Globus pallidus (tissue), 1 donor: Measurements from ENCODE around the gene MGLL.

Source experiments
- DNase-seq: peaks from one replicate; pipeline ENCODE4 v3.0.0-alpha.2; 2015; ENCODE audit warnings: low spot score

MGLL gene

DNA sequence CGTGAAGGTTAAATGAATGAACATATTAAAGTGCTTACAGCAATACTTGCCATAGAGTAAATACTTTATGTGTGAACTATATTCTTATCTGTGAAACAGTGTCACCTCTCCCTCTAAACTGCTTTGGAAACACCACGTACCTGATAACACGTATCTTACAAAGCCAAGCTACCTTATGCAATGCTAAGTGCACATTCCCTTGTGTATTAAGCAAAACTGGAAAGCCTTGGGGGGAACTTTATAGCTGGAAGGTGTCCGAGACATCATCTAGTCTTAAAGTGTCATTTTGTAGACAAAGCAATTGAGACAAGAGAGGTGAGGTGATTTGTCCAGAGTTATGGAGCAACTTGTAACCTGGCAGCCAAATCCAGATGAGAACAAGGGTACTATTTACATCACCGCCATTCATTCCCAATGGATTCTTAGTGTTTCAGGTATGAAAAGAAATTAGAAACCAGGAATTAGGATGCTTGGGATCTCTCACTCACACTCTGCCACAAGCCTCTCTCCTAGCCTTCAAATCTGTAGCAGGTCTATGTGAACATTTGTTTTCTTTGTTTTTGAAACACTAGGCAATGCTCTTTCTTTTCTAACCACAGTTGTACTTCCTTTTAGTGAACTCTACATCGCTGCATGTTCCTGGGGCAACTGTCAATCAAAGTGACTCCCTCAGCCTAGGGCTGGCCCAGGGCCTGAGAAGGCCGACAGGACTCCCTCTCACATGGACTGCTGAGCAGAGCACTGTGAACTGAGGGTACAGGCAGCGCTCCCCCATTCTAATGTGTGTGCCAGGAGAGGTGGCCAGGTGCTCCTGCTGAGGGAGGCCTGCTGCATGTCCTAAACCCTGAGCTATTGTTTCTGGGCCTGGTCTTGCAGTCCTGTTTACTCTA lies 13.9 kb upstream of the MGLL start:
- no peak for DNase-seq

DNA sequence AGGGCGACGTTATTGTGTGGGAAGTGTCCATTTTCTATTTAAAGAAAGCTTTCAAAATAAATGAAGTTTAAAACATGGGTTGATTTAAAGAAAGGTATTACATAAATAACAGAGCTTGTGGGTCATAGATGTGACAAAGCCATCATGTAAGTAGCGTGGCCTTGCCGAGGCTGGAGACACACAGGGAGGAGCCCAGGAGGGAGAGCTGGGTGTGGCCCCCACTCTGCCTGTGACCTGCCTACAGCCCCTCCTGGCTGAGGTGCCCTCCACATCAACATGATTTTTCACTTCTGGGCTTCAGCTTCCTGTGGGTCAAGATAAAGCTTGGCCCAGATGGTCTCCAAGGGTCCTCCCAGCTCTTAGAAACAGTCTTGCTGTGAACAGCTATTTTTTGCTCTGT lies 12.5 kb upstream of the MGLL start:
- no peak for DNase-seq

DNA sequence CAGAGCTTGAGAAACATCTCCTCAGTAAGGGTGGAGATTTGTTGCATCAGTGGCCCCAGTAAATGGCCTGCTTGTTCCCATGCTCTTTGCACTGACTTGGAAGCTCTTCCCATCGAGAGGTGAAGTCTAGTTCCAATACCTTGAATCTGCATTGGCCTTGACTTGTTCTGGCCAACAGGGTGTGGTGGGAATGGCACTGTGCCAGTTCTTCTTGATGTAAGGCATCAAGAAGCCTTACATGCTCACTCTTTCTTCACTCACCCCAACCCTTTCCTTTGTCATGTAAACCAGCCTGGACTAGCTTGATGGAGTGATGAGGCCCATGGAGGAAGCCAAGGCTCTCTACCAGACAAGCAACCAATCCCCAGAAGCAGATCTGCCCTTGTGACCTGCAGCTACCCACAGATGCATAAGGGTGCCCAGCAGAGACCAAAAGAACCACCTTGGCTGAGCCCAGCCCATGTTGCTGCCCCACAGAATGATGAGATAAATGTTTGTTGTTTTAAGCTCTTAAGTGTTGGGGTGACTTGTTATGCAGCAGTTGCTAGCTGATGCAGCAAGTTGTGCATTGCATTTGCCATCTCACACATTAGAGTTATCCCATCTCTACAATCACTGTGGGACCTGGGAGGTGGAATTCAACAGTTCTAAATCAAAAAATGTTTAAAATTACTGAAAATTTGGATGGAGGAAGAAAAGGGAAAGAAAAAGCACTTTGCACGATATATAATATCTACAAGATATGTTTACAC lies 11.1 kb upstream of the MGLL start:
- no peak for DNase-seq

DNA sequence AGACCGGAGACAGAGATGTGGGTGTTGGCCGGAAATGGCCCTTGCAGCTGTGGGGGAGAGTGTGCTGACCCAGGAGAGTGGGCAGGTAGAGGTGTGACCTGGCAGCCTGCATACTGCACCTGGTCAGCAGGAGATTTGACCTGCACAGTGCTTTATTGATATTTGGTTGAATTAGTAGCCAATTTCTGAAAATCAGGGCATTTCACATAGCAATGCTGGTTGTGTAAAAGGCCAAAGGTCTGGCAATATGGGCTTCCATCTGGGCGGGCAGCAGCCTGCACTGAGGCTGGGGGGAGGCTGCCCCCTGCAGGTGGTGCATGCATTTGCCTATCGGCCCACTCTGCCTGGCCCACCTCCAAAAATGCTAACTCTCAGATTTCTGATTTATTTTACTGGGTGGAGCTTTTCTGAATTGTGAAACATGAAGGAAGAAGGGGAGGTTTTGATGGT lies 9.4 kb upstream of the MGLL start:
- no peak for DNase-seq

DNA sequence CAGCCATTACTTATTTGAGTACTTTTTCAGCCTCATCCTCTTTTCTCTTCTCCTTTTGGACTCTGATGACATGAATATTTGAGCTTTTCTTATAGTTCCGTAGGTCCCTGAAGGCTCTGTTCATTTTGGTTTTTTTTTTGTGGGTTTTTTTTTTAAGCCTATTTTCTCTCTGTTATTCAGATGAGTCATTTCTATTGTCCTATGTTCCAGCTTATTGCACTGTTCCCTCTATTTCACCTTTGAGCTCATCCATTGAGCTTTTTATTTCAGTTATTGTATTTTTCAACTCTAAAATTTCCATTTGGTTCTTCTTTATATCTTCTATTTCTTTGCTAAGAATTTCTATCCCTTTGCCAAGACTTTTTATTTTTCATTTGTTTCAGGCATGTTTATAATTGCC lies 7.2 kb upstream of the MGLL start:
- DNase-seq = no peak

DNA sequence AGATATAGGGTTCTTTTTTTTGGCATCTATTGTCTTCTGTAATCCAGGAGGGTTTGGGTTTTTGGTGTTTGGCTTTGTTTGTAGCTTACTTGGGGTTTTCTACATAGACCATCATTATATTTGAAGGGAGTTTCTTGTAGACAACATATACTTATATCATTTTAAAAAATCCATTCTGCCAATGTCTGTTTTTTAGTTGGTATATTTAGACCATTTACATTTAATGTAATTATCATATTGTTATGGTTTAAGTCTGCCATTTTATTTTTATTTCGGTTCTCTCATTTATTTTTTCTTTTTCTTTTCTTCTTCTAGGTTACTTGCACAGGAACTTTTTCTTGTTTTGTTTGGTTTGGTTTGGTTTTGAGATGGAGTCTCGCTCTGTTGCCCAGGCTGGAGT lies 5.5 kb upstream of the MGLL start:
- no peak for DNase-seq

DNA sequence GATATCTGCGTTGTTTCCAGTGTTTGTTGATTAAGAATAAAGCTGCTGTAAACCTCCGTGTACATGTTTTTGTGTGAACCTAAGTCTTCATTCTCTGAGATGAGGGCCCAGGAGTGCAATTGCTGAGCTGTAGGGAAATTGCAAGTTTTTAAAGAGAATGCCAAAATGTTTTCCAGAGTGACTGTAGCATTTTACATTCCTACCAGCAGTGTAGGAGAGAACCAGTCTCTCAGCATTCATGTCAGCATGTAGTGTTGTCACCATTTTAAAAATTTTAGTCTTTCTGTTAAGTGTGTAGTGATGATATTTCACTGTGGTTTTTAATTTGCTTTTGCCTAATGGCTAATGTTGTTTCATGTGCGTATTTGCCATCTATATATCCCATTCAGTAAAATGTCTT lies 3.4 kb upstream of the MGLL start:
- DNase-seq = no peak

DNA sequence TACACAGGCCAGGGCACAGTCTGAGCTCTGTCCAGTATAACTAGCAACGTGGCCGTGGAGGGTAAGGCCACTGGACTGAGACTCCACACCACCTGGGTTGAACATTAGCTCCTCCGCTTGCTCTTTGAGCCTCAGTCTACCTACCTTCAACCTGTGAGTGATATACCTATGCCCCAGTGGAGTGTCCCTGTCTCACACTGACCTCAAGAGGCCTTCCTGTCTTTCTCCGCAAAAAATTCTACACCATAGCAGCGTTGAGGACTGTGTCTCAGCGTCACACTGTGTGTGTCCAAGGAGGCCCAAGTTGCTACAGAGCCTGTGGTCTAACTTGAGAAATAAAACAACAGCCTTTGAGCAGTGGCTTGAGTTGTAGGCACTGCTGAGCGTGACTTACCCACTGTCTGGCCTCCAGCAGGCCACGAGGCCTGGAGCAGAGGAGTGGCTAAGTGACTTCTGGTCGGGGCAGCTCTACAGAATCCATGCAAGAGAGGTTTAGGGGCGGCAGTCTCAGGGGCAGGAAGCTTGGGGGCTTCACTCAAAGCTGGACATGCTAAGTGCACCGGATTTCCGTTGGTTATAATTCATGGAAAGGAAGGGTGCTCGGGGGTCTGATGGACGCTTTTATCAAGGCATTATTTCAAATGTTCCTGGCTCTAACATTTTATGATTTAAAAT lies 2.0 kb upstream of the MGLL start:
- no peak for DNase-seq

DNA sequence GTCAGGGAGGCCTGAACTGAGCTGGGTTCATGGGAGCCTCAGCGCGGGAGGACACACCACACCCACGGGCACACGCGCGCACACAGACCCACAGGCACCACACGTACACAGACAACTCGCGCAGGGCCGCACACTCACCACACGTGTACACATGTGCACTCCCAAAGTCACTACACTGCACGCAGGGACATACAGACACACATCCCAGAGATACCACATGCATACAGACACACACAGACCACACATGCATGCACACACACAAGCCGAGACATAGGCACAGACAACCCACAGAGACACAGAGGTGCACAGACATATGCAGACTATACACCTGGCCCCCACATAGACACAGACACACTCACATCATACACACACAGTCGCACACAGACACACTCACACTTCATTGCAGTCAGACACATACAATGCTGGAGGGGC lies 1.1 kb upstream of the MGLL start:
- DNase-seq = no peak

DNA sequence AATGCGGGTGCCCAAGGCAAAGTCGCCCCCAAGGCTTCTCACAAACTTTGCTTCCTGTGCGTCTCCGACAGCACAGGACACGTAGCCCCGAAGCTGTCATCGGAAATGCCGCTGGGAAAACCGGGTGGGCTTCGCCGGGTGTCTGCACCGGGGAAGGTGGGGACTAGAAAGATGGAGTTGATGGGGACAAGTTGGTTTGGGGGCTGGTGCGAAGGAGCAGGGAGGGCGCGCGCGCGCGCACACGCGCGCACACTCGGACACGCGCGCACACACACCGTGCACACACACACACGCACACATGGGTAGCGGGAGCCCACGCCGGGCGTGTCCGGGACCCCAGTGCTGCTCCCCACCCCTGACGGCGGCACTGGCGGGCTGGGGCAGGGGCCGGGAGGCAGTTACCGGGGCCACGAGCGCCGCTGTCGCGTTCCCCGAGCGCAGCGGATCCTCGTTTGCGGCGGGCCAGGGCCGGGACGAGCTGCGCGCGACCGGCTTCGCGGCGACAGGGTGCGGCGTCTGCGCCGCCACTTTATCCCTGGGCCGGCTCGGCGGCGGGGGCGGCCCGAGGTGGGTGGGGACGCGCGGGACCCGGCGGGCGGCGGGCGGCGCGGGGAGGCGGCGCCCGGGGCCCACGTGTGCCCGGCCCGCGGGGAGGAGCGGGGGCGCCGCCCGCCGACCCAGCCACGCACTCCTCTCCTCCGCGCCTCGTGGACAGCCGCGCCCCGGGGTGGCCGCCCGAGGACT lies 539 bp upstream of the MGLL start:
- DNase-seq = no peak

DNA sequence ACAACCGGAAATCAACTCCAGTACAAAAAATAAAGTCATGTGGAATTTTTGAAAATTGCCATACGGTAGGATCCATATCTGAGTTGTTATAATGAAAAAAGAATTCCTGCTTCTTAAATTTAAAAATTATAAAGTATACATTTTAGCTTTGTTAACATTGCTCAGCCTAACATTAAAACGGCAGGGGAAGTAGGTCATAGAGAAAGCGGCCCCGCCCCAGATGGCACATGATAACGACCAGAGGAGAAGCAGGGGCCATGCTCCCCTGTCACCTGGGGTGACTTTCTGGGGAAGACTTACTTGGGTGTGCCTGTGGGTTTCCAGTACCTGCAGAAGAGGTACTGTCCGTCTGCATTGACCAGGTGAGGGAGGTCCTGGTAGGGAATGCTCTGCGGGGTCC lies 921 bp downstream of the MGLL start:
- DNase-seq = no peak

DNA sequence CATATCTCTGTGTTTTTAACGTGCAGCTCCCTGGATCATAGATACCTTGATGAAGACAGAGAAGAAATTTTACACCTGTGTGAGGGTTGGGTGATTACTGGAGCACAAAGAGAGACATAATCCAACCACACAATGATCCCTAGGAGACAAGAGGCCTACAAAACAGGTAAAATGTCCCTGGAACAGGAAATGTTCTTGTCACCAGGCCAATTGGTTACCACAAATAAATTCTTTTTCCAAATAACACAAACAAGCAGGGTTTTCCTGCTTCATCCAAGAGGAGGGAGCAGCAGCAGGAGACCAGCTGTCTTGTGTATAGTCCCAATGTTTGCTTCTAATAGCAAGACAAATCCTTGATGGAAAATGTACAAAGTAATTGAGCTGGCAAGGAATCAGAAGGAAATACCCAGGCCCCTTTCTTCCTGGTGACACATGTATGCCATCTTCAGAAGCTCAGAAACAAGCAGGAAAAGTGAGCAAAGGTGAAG lies 1.4 kb downstream of the MGLL start:
- DNase-seq = no peak

DNA sequence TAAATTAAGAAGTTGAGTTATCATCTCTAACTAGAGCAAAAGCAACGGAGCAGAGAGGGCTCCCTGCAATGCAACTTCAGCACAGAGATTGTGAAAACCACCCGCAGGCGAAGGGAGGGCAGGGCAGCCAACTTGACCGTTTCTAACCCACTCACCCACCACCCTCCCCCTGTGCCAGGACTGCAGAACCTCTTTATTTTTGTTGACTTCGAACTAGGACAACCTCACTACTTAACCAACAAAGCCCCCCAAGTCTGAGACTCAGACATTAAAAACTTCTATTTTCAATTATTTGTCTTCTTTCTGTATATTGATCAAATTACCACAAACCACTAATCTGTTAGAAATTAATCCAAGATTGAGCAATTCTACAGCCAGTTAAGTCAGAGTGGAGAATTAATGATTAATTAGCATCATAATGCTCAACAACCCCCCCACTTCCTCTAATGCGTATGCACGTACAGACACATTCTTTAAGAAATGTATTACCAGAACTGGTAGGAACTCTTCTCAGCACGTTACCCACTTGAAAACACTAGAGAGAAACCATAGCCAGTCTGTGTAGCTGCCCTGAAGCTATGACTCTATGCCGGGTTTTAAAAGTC lies 2.0 kb downstream of the MGLL start:
- DNase-seq = no peak

DNA sequence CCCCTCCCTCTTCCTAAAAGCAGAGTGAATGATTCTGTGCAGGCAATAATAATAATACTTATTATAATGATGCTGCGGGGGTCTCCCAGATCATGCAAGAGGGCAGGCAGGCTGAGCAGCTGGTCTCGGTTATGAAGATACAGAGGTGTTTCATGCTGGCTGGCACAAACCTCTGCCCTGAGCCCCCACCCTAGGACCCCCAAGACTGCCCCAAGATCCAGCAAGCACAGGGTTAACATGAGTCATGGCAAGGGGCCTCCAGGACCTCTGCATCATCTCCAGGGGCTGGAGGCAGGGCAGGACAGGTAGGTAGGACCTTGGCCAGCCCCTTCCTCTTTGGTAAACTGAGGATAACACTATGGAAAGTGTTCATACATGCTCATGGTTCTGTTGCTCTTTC lies 2.7 kb downstream of the MGLL start:
- no peak for DNase-seq

DNA sequence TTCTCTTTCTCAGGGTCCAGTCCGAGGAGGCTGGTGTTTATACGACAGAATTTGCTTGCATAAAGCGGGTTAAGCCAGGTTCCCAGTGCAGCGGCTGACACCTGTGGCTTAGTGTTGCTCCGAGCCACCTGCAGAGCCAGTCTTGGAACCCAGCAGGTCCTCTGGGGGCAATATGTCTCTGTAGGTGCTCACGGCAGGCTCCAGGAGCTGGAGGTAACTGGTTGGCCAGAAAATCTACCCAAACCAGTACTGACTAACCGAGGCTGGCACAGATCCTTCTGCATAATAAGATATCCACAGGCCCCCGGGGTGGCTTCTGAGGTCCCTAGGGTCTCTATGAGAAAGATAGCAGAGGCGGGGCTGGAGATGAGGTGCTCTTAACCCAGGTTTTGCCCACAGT lies 3.2 kb downstream of the MGLL start:
- no peak for DNase-seq

DNA sequence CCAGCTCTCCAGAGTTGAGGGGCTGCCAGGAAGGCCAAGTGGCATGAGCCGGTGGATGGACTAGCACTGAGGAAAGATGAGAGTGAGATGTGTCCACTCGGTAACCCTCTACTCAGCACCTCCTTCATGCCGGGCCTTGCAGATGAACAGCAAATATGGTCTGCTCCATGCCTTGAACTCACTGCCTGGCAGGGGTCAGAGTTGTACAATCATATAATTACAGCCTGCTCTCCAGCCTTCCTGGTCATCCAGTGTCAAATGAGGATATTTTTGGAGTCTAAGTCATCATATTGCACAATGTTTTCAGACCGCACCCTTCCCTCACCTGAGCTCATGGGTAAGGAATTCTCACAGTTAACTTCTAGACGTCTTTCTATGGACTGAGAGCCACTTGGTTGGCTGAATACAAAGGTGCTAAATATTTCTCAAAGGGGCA lies 4.9 kb downstream of the MGLL start:
- no peak for DNase-seq

DNA sequence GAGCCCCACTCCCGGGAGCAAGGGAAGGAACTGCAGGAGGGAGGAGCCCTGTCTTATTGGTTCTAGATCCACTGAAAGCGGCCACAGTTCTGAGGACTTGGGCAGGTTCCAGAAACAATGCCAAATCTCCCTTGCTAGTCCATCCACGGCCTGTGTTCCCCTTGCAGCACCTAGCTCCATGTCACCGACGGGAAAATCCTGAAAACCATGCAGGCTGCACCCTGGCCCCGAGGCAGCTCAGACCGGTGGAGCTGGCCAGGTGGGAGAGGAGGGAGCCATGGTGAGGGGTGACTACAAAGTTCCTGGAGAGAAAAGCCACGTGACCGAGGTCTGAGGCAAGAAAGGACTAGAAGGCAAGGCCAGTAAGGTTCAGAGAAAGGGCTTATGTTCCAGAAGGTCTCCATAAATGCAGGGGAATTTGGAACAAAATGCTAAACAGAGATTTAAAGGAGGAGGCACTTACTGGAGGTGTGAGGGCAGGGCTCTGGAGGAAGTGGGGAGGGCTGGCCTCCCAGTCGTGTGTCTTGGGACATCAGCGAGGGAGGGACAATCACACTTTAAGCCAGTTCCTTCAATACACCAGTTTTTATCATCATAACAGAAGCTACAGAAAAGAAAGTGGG lies 5.4 kb downstream of the MGLL start:
- DNase-seq = no peak

DNA sequence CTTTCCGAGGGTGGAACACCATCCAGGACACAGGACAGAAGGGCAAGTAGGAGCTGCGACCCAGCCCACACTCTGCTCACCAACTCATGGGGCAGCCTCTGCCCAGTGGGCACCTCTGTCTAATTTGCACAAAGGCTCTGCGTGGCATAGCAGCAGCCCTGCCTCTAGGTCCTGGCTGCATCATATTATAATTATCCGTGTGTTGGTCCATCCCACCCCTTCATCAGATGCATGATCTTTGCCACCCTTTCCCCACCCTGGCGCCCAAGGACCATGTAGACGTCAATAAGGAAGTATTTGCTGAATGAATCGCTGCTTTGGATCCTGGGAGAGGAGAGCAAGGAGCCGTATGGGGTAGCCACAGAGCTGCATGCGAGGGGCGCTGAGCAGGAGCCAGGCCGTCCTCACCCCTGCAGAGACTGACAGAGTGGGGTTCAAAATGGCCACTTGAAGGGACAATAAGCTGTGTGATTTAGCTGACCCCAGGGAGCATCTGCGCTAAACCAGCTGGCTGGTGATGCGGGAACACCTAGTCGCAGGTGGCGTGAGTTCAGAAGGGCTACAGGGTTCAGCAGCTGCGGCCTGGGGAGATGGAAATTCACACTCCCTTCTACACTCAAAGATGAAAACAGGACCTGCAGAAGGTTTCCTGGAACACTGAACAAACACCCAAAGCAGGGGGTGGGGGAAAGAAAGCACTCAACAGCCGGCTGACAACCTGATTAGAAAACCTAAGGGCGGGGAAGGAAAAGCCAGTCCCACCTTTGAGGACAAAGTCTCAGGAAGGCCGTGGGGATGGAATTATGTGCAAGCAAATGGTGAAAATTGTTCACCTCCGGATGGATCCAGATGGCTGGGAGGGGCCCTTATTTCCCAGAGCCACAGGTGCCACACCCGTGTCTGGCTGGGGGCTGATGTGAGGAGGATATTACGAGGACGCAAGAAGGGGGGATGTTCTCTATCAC lies 6.4 kb downstream of the MGLL start:
- no peak for DNase-seq

DNA sequence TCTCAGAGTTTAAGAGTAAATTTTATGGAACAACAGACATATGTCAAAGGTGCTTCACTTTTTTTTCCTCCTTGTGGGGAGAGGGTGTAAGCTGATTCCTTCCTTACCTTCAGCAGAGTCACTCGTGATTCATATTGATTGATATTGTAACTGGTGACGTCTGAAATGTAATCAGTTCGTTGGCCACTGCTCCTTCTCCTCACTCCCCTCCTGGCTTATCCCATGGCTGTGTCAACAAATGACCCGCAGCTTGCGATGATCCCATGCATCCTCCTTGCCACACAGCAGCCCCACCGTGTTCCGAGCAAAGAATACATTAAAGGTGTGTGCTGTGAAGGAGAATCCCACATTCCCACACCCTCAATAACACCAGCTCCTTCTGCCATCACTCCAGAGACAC lies 7.3 kb downstream of the MGLL start:
- no peak for DNase-seq

DNA sequence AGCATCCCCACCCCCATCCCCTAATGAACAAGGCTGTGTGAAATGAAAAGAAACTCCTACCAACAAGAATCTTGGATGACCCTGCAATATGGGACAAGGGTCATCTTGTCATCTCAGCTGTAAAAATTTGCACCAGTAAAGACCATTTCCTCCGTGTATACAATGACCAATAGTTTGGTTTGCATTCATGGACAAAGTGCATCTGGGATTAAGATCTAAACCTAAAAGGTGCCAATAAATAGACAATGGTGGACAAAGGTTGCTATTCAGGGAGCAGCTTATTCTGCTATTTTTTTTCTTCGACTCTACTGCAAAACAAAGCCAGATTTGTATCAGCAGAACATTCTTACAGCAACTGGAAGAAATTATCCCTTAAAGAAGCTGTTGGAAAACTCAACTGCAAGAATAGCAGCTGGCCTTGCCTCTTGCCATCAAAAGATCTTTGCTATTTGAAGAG lies 8.0 kb downstream of the MGLL start:
- DNase-seq = peak; percentile 55
